Measurements from ENCODE around the gene TIMP3.

DNA sequence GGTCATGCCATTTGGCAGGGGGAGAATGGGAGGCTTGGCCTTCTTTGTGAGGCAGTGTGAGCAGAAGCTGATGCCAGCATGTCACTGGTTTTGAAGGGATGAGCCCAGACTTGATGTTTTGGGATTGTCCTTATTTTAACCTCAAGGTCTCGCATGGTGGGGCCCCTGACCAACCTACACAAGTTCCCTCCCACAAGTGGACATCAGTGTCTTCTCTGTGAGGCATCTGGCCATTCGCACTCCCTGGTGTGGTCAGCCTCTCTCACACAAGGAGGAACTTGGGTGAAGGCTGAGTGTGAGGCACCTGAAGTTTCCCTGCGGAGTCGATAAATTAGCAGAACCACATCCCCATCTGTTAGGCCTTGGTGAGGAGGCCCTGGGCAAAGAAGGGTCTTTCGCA, 59.8 kb downstream of the TIMP3 start:
- TF ChIP-seq CTCF (IDR thresholded peaks at IDR 0.05; ENCODE audit: poor library complexity, severe bottlenecking) (no peak), REST (IDR thresholded peaks at IDR 0.05; ENCODE audit: borderline replicate concordance) (no peak), EZH2 (IDR thresholded peaks at IDR 0.05; ENCODE audit: borderline replicate concordance, insufficient read depth, low read length, poor library complexity, severe bottlenecking) (no peak), EP300 (conservative IDR thresholded peaks at IDR 0.05; ENCODE audit: poor library complexity, severe bottlenecking) (no peak), POLR2AphosphoS5 (IDR thresholded peaks at IDR 0.05) (no peak), RAD21 (conservative IDR thresholded peaks at IDR 0.05) (no peak), MXI1 (conservative IDR thresholded peaks at IDR 0.05; ENCODE audit: poor library complexity, severe bottlenecking) (no peak)
